ENCODE data around the gene FAM167B. TPM values are rescaled to one million over a fixed set of nuclear protein-coding genes. Genes with fewer than 3 reads are reported as not detected.

FAM167B gene
- total RNA-seq, 1 experiment from 2014 or later: 1.5 TPM

GRCh38 chr1:32205401-32206370 is 41.3 kb upstream of the FAM167B start, which contains the start of gene IQCC:
Gene IQCC, plus strand, starts transcription at chr1:32205671. Its CDS starts 11 bp downstream, at chr1:32205682.
- peak; percentile 51 for TF ChIP-seq CTCF (conservative IDR thresholded peaks at IDR 0.05)
- Histone ChIP-seq H3K4me2 (ENCODE audit: insufficient read depth, insufficient read length, low read length) (peak within 1 kb of the TSS; percentile 58), H3K23me2 (ENCODE audit: insufficient read length, low read depth, low read length, poor library complexity, severe bottlenecking) (peaks cover 10% of the 10 kb centered on the region), H2AFZ (ENCODE audit: low read length) (no peak within 1 kb of the TSS), H3K27me3 (ENCODE audit: insufficient read depth, low read length) (no peaks in the 10 kb centered on the region; the same call in 1 of the 2 replicates), H2BK120ac (ENCODE audit: low read depth, low read length, poor library complexity, severe bottlenecking) (no peak within 1 kb of the TSS), H3K14ac (ENCODE audit: insufficient read depth, low read length) (peak within 1 kb of the TSS; percentile 21; the same call in 1 of the 2 replicates), H2BK20ac (ENCODE audit: low read depth, low read length, poor library complexity, severe bottlenecking) (no peak within 1 kb of the TSS), H2AK5ac (ENCODE audit: insufficient read length, low read length) (no peak within 1 kb of the TSS), H3T11ph (ENCODE audit: low read length) (no peak within 1 kb of the TSS), H3K9ac (ENCODE audit: extremely low read depth, insufficient read length, low read length) (peak within 1 kb of the TSS; percentile 45), H3K4ac (ENCODE audit: low read depth, low read length) (no peak within 1 kb of the TSS), H3K79me1 (ENCODE audit: insufficient read depth, low read depth, low read length, poor library complexity, severe bottlenecking) (no peaks in the 10 kb centered on the region), H4K91ac (ENCODE audit: insufficient read length, low read depth, low read length) (no peak within 1 kb of the TSS), H2BK5ac (ENCODE audit: insufficient read length, low read length) (no peak within 1 kb of the TSS), H4K8ac (replicated peaks; ENCODE audit: insufficient read length, low read depth, low read length) (no peak within 1 kb of the TSS), H3K9me3 (ENCODE audit: control insufficient read depth, low read depth, low read length) (no peaks in the 10 kb centered on the region), H4K20me1 (ENCODE audit: control insufficient read depth, insufficient read depth, insufficient read length) (no peaks in the 10 kb centered on the region), H3K56ac (ENCODE audit: insufficient read length, low read depth, low read length) (no peak within 1 kb of the TSS), H3K79me2 (ENCODE audit: insufficient read depth, low read length) (no peaks in the 10 kb centered on the region), H3K27ac (ENCODE audit: insufficient read length, low read depth, low read length) (no peak within 1 kb of the TSS), H3K18ac (ENCODE audit: insufficient read length, low read depth, low read length) (peak within 1 kb of the TSS; percentile 18), H2BK15ac (ENCODE audit: low read depth, low read length) (no peak within 1 kb of the TSS), H3K23ac (ENCODE audit: insufficient read length, low read depth, low read length) (no peak within 1 kb of the TSS), H3K4me1 (ENCODE audit: insufficient read depth, low read length) (peaks cover 4% of the 10 kb centered on the region; the same call in 1 of the 2 replicates), H2BK12ac (ENCODE audit: insufficient read length, low read depth, low read length) (no peak within 1 kb of the TSS), H4K5ac (ENCODE audit: insufficient read length, low read depth, low read length) (no peak within 1 kb of the TSS)
- Mint-ChIP-seq H3K9me3 (no peaks in the 10 kb centered on the region), H3K27me3 (ENCODE audit: low read depth) (peaks cover 14% of the 10 kb centered on the region), H3K36me3 (ENCODE audit: insufficient read depth in 1 of 3, low read depth in 3 of 3) (peaks cover 0 to 14% (median 11%) of the 10 kb centered on the region in 3 experiments; a peak in 5 of 7 replicates), H3K27ac (peak within 1 kb of the TSS in 2 of 3 experiments; percentile 44 to 96; a peak in 4 of 7 replicates), H3K4me3 (peak within 1 kb of the TSS; percentile 92 to 96), H3K4me1 (peaks cover 19 to 24% of the 10 kb centered on the region in 2 experiments)
- peak; percentile 94 for DNase-seq
- no CpG with 5 or more reads among the region's 77 CpGs for WGBS (ENCODE audit: extremely low coverage, insufficient read length, low lambda C conversion rate)

All from H9 (cell line).